Tibial nerve (tissue), 4 donors: Measurements from ENCODE around the gene CLCA2. TPM values are rescaled to one million over a fixed set of nuclear protein-coding genes. Genes with fewer than 3 reads are reported as not detected.

Experiments
- DNase-seq, 2 donors: peaks; one replicate each; pipeline ENCODE4 v3.0.0-alpha.2; 2019; ENCODE audit warnings: low spot score in 2 of 2
- H3K27ac ChIP-seq, 4 donors: fragments of 200-600 bp; sonication (generic) in 3 of 4; one replicate each; pipeline ENCODE4 v1.5.1; 2017 to 2019; ENCODE audit warnings: mild to moderate bottlenecking in 1 of 4
- H3K27me3 ChIP-seq, 2 donors: fragments of 200-600 bp; sonication (generic) in 1 of 2; one replicate each; pipeline versions ENCODE4 v1.5.1 to v1.6.0; 2017 to 2019
- H3K36me3 ChIP-seq, 3 donors: fragments of 200-600 bp; sonication (generic); one replicate each; pipeline ENCODE4 v1.5.1; 2018 to 2019
- H3K4me1 ChIP-seq, 4 donors: fragments of 200-600 bp; sonication (generic) in 3 of 4; one replicate each; pipeline ENCODE4 v1.5.1; 2017 to 2019
- H3K4me3 ChIP-seq, 4 donors: fragments of 200-600 bp; sonication (generic) in 3 of 4; one replicate each; pipeline ENCODE4 v1.5.1; 2017 to 2019; ENCODE audit warnings: mild to moderate bottlenecking in 1 of 4, moderate library complexity in 1 of 4
- H3K9me3 ChIP-seq, 4 donors: fragments of 200-600 bp; sonication (generic) in 3 of 4; one replicate each; pipeline ENCODE4 v1.5.1; 2017 to 2019
- EP300 ChIP-seq, 2 donors: sonication (generic); formaldehyde crosslinking; IDR thresholded peaks; one replicate each; pipeline ENCODE4 v1.6.1; 2017; ENCODE audit warnings: antibody characterized with exemption in 2 of 2, mild to moderate bottlenecking in 1 of 2
- POLR2A ChIP-seq, 2 donors: fragments of 450-650 bp; IDR thresholded peaks; one replicate each; pipeline ENCODE4 v1.6.1; 2017; ENCODE audit warnings: antibody characterized with exemption in 2 of 2, mild to moderate bottlenecking in 2 of 2, moderate library complexity in 2 of 2
- WGBS, 2 donors: methylation state at CpG; one replicate each; pipeline ENCODE4 v1.1.5; 2018; 5-methylcytosine and 5-hydroxymethylcytosine counted together
- total RNA-seq, 4 donors: library from RNA; depleted of rRNA; stranded (reverse); fragments of >200 nt; gene quantifications; one replicate each; pipeline ENCODE4 v1.1.0, GENCODE V29; 2016
- TF ChIP-seq, protein P1 (sequence below), 5 experiments: fragments of 200-600 bp in 3 of 5; fragments of 450-650 bp in 2 of 5; sonication (generic) in 3 of 5; IDR thresholded peaks; one replicate each; pipeline ENCODE4 v1.5.1; 2016 to 2019; ENCODE audit warnings: antibody characterized with exemption in 5 of 5, mild to moderate bottlenecking in 3 of 5, moderate library complexity in 2 of 5

The CLCA2 gene
- total RNA-seq, 4 donors from 2014 or later = not detected

- Histone ChIP-seq H3K36me3 (no peaks in the 10 kb centered on the region), H3K9me3 (no peaks in the 10 kb centered on the region), H3K4me3 (no peak overlapping the region), H3K27ac (peak overlapping the region in 3 of 4 donors; percentile 53 to 89 (median 85)), H3K4me1 (peaks cover 0 to 22% (median 16%) of the 10 kb centered on the region in 4 donors), H3K27me3 (no peaks in the 10 kb centered on the region)
- WGBS, 2 donors = 1 to 4% methylated on average over 3 of the region's 3 CpGs
- peak in 1 of 2 donors; percentile 72 for DNase-seq
- TF ChIP-seq EP300 (IDR thresholded peaks at IDR 0.05) (peak; percentile 67 to 88), POLR2A (IDR thresholded peaks at IDR 0.05) (no peak)
- TF ChIP-seq, protein P1, sequence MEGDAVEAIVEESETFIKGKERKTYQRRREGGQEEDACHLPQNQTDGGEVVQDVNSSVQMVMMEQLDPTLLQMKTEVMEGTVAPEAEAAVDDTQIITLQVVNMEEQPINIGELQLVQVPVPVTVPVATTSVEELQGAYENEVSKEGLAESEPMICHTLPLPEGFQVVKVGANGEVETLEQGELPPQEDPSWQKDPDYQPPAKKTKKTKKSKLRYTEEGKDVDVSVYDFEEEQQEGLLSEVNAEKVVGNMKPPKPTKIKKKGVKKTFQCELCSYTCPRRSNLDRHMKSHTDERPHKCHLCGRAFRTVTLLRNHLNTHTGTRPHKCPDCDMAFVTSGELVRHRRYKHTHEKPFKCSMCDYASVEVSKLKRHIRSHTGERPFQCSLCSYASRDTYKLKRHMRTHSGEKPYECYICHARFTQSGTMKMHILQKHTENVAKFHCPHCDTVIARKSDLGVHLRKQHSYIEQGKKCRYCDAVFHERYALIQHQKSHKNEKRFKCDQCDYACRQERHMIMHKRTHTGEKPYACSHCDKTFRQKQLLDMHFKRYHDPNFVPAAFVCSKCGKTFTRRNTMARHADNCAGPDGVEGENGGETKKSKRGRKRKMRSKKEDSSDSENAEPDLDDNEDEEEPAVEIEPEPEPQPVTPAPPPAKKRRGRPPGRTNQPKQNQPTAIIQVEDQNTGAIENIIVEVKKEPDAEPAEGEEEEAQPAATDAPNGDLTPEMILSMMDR (IDR thresholded peaks at IDR 0.05) = no peak
Observed at GRCh38 chr1:86429835-86430234, 5.9 kb downstream of the CLCA2 start.

GRCh38 chr1:86430376-86430775 lies 6.4 kb downstream of the CLCA2 start:
- H3K36me3 ChIP-seq = no peaks in the 10 kb centered on the region
- H3K4me3 ChIP-seq = no peak overlapping the region
- no peaks in the 10 kb centered on the region for H3K9me3 ChIP-seq
- DNase-seq = no peak
- no peaks in the 10 kb centered on the region for H3K27me3 ChIP-seq
- H3K4me1 ChIP-seq = peaks cover 0 to 22% (median 16%) of the 10 kb centered on the region in 4 donors
- peak overlapping the region in 3 of 4 donors; percentile 53 to 89 (median 85) for H3K27ac ChIP-seq
- TF ChIP-seq, protein P1 (IDR thresholded peaks at IDR 0.05) = no peak
- TF ChIP-seq POLR2A (IDR thresholded peaks at IDR 0.05) = no peak
- TF ChIP-seq EP300 (IDR thresholded peaks at IDR 0.05) = no peak

DNA sequence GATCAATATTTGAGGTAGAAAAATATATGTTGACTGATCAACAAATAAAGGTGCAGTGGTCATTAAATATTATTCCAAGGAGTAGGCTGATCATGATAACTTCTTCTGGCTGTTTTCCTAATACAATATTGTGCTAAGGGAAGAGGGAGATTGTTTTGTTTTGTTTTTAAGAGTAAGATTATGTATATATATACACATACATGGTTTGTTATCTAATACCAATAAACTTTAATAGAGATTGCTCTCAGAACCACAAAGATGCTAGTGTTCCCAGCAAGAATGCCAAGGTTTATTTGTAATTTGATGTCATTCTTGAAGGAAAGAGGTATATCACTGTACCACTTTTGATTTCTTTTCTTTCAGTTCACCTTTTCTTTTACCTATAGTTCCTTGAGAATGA lies 10.1 kb downstream of the CLCA2 start:
- no peaks in the 10 kb centered on the region for H3K27me3 ChIP-seq
- peaks cover 0 to 19% (median 14%) of the 10 kb centered on the region in 4 donors for H3K4me1 ChIP-seq
- TF ChIP-seq, protein P1 (IDR thresholded peaks at IDR 0.05) = no peak
- no peak for TF ChIP-seq POLR2A (IDR thresholded peaks at IDR 0.05)
- H3K9me3 ChIP-seq = no peaks in the 10 kb centered on the region
- DNase-seq = no peak
- H3K4me3 ChIP-seq = no peak overlapping the region
- no peaks in the 10 kb centered on the region for H3K36me3 ChIP-seq
- no peak overlapping the region for H3K27ac ChIP-seq

DNA sequence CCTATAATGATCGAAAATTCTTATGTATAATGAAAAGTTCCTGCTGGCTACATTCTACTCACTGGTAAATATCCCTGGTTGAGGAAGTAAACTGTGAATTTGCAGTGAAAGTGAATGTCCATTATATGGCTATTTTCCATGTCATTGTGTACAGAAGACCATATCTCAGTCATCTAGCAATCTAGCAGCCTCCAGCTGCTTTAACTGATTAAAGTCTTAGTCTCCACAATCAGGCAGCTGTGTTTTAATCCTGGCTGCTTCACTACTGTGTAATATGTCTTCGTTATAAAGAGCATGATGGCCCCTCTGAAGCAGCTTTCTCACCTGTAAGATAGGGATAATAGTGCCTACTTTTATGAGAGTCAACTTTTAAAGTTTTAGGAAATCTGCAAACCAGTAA lies 11.4 kb downstream of the CLCA2 start:
- no peaks in the 10 kb centered on the region for H3K36me3 ChIP-seq
- no peaks in the 10 kb centered on the region for H3K9me3 ChIP-seq
- no peak for DNase-seq
- TF ChIP-seq EP300 (IDR thresholded peaks at IDR 0.05) = no peak
- no peak overlapping the region for H3K4me3 ChIP-seq
- 41 to 58% methylated on average over 2 of the region's 2 CpGs for WGBS, 2 donors
- no peaks in the 10 kb centered on the region for H3K27me3 ChIP-seq
- H3K27ac ChIP-seq = no peak overlapping the region
- H3K4me1 ChIP-seq = peaks cover 0 to 6% (median 3%) of the 10 kb centered on the region in 4 donors

DNA sequence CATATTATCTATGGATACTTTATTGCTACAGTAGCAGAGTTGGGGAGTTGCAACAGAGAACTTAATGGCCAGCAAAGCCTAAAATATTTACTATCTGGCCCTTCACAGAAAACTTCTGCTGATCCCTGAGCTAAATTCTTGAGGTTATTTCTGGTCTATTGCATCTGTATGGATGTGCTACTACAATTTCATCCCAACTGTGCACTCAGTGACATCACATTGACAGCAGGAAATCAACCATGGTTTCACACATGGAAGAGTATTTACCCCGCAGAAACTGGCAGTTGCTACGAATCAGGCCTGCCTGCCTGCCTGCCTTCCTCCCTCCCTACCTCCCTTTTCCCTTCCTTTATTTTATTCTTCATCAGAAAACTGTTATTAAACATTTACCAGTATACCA lies 12.1 kb downstream of the CLCA2 start:
- no peak overlapping the region for H3K4me3 ChIP-seq
- H3K9me3 ChIP-seq = no peaks in the 10 kb centered on the region
- TF ChIP-seq, protein P1 (IDR thresholded peaks at IDR 0.05) = no peak
- TF ChIP-seq POLR2A (IDR thresholded peaks at IDR 0.05) (no peak), EP300 (IDR thresholded peaks at IDR 0.05) (no peak)
- H3K4me1 ChIP-seq = no peaks in the 10 kb centered on the region
- no peaks in the 10 kb centered on the region for H3K27me3 ChIP-seq
- H3K36me3 ChIP-seq = no peaks in the 10 kb centered on the region
- H3K27ac ChIP-seq = no peak overlapping the region
- no peak for DNase-seq
- WGBS, 2 donors = 74 to 77% methylated on average over 2 of the region's 2 CpGs

DNA sequence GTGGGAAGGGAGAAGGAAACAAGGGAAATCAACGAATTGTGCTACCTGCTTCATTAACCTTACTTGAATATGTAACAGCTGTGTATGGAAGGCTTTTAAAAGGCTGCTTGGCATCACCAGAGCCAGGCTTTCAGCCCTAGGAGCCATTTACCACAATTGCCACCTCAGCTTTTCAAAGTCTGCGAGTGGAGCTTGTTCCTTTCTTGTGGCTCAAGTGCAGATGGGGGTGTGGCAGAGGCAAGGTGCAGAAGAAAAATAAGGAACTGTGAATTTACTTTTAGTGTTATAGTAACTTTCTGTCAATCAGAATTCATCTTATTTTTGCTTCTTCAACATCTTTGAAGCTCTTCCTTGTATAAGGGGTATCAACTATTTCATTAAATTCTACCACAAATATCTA lies 17.6 kb downstream of the CLCA2 start:
- Histone ChIP-seq H3K27ac (no peak overlapping the region), H3K36me3 (no peaks in the 10 kb centered on the region), H3K4me1 (no peaks in the 10 kb centered on the region), H3K27me3 (no peaks in the 10 kb centered on the region), H3K9me3 (no peaks in the 10 kb centered on the region), H3K4me3 (no peak overlapping the region)
- no peak for DNase-seq
- 66 to 77% methylated on average over 2 of the region's 2 CpGs for WGBS, 2 donors
- TF ChIP-seq EP300 (IDR thresholded peaks at IDR 0.05) = no peak
- TF ChIP-seq POLR2A (IDR thresholded peaks at IDR 0.05) = no peak
- TF ChIP-seq, protein P1 (IDR thresholded peaks at IDR 0.05) = no peak
